Measurements from ENCODE around the gene TRA2A.

Gene TRA2A

DNA sequence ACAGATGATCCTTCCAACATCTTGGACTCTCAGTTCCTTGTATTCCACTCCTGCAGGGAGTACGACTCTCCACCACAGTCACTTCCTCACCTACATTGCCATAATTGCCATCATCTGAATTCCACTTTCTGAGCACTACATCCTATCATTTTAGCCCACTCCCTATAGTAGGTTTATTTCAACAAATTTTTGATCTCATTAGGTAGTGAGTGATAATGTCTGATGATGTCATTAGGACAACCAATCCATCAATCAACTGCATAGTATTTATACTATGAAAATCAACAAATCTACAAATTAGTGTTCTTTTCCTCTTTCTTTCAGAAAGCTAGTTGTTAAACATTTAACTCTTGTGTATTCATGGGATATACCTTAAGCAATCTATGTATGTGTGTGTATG lies 13.7 kb upstream of the TRA2A start:
- DNase-seq: no peak
- Histone ChIP-seq H3K9me3 (ENCODE audit: severe bottlenecking) (peaks cover 4% of the 10 kb centered on the region), H3K27ac (no peak overlapping the region), H3K4me3 (ENCODE audit: low read depth, low read length) (no peak overlapping the region), H3K27me3 (ENCODE audit: insufficient read depth, low read depth, severe bottlenecking) (no peaks in the 10 kb centered on the region), H3K36me3 (no peaks in the 10 kb centered on the region)
- TF ChIP-seq, protein P1, sequence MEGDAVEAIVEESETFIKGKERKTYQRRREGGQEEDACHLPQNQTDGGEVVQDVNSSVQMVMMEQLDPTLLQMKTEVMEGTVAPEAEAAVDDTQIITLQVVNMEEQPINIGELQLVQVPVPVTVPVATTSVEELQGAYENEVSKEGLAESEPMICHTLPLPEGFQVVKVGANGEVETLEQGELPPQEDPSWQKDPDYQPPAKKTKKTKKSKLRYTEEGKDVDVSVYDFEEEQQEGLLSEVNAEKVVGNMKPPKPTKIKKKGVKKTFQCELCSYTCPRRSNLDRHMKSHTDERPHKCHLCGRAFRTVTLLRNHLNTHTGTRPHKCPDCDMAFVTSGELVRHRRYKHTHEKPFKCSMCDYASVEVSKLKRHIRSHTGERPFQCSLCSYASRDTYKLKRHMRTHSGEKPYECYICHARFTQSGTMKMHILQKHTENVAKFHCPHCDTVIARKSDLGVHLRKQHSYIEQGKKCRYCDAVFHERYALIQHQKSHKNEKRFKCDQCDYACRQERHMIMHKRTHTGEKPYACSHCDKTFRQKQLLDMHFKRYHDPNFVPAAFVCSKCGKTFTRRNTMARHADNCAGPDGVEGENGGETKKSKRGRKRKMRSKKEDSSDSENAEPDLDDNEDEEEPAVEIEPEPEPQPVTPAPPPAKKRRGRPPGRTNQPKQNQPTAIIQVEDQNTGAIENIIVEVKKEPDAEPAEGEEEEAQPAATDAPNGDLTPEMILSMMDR (IDR thresholded peaks at IDR 0.05; ENCODE audit: low read depth, low read length): no peak

DNA sequence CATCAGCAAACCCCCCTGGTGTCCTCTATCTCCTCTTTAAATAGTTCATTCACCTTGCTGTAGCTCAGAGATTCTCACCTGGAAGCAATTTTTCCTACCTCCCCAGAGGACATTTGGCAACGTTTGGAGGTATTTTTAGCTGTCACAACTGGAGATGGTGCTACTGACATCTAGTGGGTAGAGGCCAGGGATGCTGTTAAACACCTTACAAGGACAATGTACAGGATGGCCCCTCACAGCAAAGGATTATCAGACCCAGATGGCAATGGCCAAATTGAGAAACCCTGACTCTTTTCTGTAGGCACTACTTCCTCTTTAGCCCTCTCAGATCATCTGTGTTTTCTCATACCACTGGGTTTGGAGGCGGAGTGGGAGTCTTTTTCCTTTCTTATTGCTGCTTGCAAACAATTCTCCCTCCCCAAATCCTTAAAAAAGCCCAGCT lies 13.2 kb upstream of the TRA2A start:
- Histone ChIP-seq H3K27me3 (ENCODE audit: insufficient read depth, low read depth, severe bottlenecking) (no peaks in the 10 kb centered on the region), H3K4me3 (ENCODE audit: low read depth, low read length) (no peak overlapping the region), H3K27ac (no peak overlapping the region), H3K9me3 (ENCODE audit: severe bottlenecking) (peaks cover 4% of the 10 kb centered on the region), H3K36me3 (no peaks in the 10 kb centered on the region)
- peak; percentile 36 for DNase-seq
- TF ChIP-seq, protein P1 (IDR thresholded peaks at IDR 0.05; ENCODE audit: low read depth, low read length): peak; percentile 54

DNA sequence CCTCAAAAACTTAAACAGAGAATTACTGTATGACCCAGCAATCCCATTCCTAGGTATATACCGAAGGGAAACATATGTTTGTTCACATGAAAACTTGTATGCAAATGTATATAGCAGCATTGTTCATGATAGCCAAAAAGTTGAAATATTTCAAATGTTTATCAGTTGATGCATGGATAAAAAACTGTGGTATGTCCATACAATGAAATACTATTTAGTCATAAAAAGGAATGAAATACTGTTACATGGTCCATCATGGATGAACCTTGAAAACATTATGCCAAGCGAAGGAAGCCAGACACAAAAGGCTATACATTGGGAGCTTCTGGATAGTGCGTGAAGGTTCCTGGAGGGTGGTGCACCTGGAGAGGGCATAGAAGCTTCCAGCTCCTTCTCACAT lies 11.0 kb upstream of the TRA2A start:
- DNase-seq: no peak
- H3K36me3 ChIP-seq: no peaks in the 10 kb centered on the region

DNA sequence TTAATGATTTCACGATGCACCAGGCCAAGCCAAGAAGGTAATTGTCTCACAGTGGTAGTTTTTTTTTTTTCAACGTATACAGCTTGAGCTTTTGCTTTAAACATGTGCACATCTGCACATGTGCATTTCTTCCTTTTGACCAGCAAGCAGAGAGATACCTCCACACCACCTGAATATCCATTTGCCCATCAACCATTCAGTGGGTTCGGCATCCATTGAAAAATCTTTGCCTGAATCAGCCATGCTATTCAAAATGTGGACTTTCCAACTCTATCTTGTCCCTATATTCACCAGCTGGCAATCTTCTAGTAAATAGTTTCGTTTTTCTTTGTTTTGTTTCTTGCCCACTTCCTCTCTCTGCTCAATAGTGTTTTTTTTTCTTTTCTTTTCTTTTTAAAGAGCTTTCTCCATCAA lies 7.7 kb upstream of the TRA2A start:
- peaks cover 4% of the 10 kb centered on the region for H3K9me3 ChIP-seq (ENCODE audit: severe bottlenecking)
- H3K4me3 ChIP-seq (ENCODE audit: low read depth, low read length): no peak overlapping the region
- no peak overlapping the region for H3K27ac ChIP-seq
- H3K36me3 ChIP-seq: no peaks in the 10 kb centered on the region
- TF ChIP-seq, protein P1 (IDR thresholded peaks at IDR 0.05; ENCODE audit: low read depth, low read length): no peak
- no peaks in the 10 kb centered on the region for H3K27me3 ChIP-seq (ENCODE audit: insufficient read depth, low read depth, severe bottlenecking)
- no peak for DNase-seq

More for the DNA sequence above, 11.0 kb upstream of the TRA2A start:
- TF ChIP-seq, protein P1 (IDR thresholded peaks at IDR 0.05; ENCODE audit: low read depth, low read length): no peak
- Histone ChIP-seq H3K4me3 (ENCODE audit: low read depth, low read length) (no peak overlapping the region), H3K27ac (no peak overlapping the region), H3K9me3 (ENCODE audit: severe bottlenecking) (peaks cover 4% of the 10 kb centered on the region), H3K27me3 (ENCODE audit: insufficient read depth, low read depth, severe bottlenecking) (no peaks in the 10 kb centered on the region)

DNA sequence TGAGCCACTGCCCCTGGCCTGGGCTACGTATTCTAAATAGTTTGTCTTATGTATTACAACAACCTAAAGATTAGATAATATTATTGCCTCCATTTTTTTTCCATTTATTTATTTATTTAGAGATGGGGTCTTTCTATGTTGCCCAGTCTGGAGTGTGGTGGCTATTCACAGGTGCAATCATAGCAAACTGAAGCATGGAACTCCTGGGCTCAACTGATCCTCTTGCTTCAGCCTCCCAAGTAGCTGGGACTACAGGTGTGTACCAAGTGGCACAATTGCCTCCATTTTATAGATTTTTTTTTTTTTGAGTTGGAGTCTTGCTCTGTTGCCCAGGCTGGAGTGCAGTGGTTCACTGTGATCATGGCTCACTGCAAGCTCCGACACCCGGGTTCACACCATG lies 6.5 kb upstream of the TRA2A start:
- Histone ChIP-seq H3K27ac (no peak overlapping the region), H3K36me3 (no peaks in the 10 kb centered on the region), H3K4me3 (ENCODE audit: low read depth, low read length) (no peak overlapping the region), H3K9me3 (ENCODE audit: severe bottlenecking) (peaks cover 4% of the 10 kb centered on the region), H3K27me3 (ENCODE audit: insufficient read depth, low read depth, severe bottlenecking) (no peaks in the 10 kb centered on the region)
- DNase-seq: no peak
- TF ChIP-seq, protein P1 (IDR thresholded peaks at IDR 0.05; ENCODE audit: low read depth, low read length): no peak

DNA sequence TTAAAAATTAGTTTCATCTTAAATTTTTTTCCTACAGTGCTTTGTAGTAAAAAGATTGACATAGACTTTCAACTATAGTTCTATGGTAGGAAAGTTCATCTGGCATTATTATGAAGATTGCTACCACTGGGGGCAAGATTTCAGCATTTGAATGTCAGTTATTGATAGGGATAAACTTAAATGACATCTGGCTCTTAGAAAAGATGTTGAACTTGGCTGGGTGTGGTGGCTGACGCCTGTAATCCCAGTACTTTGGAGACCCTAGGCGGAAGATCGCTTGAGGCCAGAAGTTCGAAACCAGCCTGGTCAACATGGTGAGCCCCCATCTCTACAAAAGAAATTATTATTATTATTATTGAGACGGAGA lies 1.4 kb upstream of the TRA2A start:
- Histone ChIP-seq H3K27ac (no peak overlapping the region), H3K9me3 (ENCODE audit: severe bottlenecking) (no peaks in the 10 kb centered on the region), H3K27me3 (ENCODE audit: insufficient read depth, low read depth, severe bottlenecking) (no peaks in the 10 kb centered on the region), H3K36me3 (peaks cover 24% of the 10 kb centered on the region), H3K4me3 (ENCODE audit: low read depth, low read length) (no peak overlapping the region)
- DNase-seq: no peak
- TF ChIP-seq, protein P1 (IDR thresholded peaks at IDR 0.05; ENCODE audit: low read depth, low read length): no peak

Data from WERI-Rb-1 (cell line).